Measurements from ENCODE around the gene RCOR2. TPM values are rescaled to one million over a fixed set of nuclear protein-coding genes. Genes with fewer than 3 reads are reported as not detected.
A peak's percentile ranks its signal among the peaks of the same experiment; 100 is the strongest.
"Not testable (repeated sequence)": the region's sequence is repeated elsewhere in the genome, so short reads cannot be mapped to it uniquely, and the experiment has no call there.

The RCOR2 gene
- total RNA-seq, 4 donors from 2014 or later = 0.40 to 0.45 (median 0.42) TPM; not detected in 1

DNA sequence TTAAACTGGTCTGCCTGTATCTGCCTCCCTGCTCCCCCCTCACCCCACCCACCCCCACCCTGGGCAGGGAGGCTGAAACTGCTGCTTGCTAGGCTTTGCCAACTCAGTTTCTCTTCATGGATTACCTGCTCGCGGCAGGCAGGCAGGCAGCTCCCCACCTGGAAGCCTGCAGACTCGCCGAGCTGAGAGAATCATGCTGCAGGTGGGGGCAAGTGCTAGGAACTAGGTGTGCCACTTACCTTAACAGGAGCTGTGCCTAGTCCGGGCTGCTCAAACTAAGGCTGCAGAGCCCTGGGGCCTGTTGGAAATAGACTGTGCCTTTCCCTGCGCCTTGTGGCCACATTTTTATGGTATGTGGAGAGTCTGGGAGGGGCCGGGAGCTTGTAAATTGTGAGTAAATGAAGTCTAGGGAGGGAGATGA lies 47.8 kb downstream of the RCOR2 start:
- Histone ChIP-seq H3K27me3 (no peaks in the 10 kb centered on the region), H3K4me3 (no peak overlapping the region), H3K36me3 (peaks cover 0 to 5% (median 0%) of the 10 kb centered on the region in 4 donors), H3K4me1 (peaks cover 83 to 94% (median 89%) of the 10 kb centered on the region in 4 donors), H3K9me3 (no peaks in the 10 kb centered on the region), H3K27ac (replicated peaks in 1 of 4) (peak overlapping the region in 2 of 4 donors; percentile 10 to 13)
- 90% methylated on average over 7 of the region's 7 CpGs for WGBS
- no peak for DNase-seq (ENCODE audit: extremely low spot score)
- TF ChIP-seq POLR2AphosphoS5 (IDR thresholded peaks at IDR 0.05) (no peak), POLR2A (IDR thresholded peaks at IDR 0.05; ENCODE audit: low read depth) (no peak), CTCF (IDR thresholded peaks at IDR 0.05) (no peak), EP300 (IDR thresholded peaks at IDR 0.05) (no peak)
- intact Hi-C loops (cut with DNase I) = no loop called here

DNA sequence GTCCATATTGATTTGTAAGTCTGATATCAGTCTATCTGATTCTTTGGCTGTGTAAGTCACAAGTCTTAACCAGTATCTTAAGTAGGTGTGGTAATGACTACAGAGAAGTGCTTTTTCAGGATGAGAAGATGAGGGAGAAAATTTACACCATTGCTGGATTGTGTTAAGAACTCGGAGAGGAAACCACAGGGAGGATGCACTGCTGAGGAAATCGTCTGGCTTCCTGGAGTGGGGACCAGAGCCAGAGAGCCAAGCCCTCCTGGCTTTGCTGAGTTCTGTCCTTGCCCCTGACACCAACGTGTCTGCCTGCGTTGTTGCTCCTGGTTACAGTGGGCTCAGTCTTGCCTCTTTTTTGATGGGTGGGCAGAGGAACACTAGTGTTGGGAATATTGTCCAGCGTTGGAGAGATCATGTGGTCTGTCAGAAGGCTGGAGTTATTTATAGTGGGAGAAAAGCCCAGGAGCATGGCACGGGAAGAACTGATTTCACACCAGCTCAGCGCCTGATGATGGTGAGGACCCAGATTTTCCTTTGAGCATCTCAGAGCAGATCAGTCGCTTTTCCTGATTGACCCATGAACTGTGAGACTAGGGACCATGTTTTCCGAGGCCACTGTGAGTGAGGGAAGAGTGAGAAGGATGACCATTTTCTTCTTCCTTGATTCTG lies 48.4 kb downstream of the RCOR2 start:
- Histone ChIP-seq H3K27ac (replicated peaks in 1 of 4) (peak overlapping the region in 2 of 4 donors; percentile 10 to 31), H3K36me3 (peaks cover 0 to 7% (median 1%) of the 10 kb centered on the region in 4 donors), H3K9me3 (no peaks in the 10 kb centered on the region), H3K4me1 (peaks cover 78 to 89% (median 83%) of the 10 kb centered on the region in 4 donors), H3K4me3 (no peak overlapping the region), H3K27me3 (no peaks in the 10 kb centered on the region)
- DNase-seq (ENCODE audit: extremely low spot score) = no peak
- no peak for TF ChIP-seq CTCF (IDR thresholded peaks at IDR 0.05)
- TF ChIP-seq EP300 (IDR thresholded peaks at IDR 0.05) = no peak
- TF ChIP-seq POLR2AphosphoS5 (IDR thresholded peaks at IDR 0.05) = no peak
- no peak for TF ChIP-seq POLR2A (IDR thresholded peaks at IDR 0.05; ENCODE audit: low read depth)
- intact Hi-C loops (cut with DNase I) = no loop called here
- 43% methylated on average over 9 of the region's 9 CpGs for WGBS

DNA sequence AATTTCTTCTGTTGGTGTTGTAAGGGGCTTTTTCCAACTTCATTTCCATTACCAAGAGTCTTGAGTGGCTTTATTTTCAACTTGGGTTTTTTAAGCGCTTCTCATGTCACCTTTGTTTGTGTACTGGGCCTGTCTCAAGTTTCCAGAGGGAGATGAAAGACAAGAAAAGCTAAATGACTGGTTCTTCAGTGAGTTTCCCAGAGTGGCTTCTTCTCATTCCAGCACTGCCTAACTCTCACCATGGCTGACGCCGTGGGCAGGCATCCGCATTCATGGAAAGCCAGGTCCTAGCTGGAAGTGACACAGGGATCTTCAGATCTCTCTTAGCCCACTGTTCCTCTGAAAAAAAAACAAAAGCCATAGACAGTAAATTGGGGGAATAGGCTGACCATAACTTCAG lies 49.5 kb downstream of the RCOR2 start:
- H3K4me1 ChIP-seq = peaks cover 68 to 81% (median 77%) of the 10 kb centered on the region in 4 donors
- 92% methylated on average over 4 of the region's 4 CpGs for WGBS
- no peak overlapping the region for H3K27ac ChIP-seq (replicated peaks in 1 of 4)
- DNase-seq (ENCODE audit: extremely low spot score) = no peak
- no peaks in the 10 kb centered on the region for H3K27me3 ChIP-seq
- intact Hi-C loops (cut with DNase I) = no loop called here
- TF ChIP-seq POLR2AphosphoS5 (IDR thresholded peaks at IDR 0.05) (no peak), CTCF (IDR thresholded peaks at IDR 0.05) (no peak), POLR2A (IDR thresholded peaks at IDR 0.05; ENCODE audit: low read depth) (no peak), EP300 (IDR thresholded peaks at IDR 0.05) (no peak)
- H3K9me3 ChIP-seq = no peaks in the 10 kb centered on the region
- H3K4me3 ChIP-seq = no peak overlapping the region
- H3K36me3 ChIP-seq = peaks cover 0 to 14% (median 8%) of the 10 kb centered on the region in 4 donors

DNA sequence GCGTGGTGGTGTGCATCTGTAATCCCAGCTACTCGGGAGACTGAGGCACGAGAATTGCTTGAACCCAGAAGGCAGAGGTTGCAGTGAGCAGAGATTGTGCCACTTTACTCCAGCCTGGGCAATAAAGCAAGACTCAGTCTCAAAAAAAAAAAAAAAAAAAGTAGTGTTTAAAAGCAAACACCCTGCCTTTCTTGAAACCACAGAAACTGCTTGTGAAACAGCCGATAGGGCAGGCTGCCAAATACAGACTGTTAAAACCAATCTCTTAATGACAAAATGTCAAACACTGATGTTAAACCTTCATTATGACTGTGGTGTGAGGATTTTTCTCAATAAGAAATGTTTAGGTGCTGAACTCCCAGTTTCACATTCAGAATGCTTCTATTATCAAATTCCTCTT lies 50.8 kb downstream of the RCOR2 start:
- intact Hi-C loops (cut with DNase I) = no loop called here
- Histone ChIP-seq H3K27me3 (no peaks in the 10 kb centered on the region), H3K4me3 (no peak overlapping the region), H3K4me1 (peaks cover 55 to 69% (median 64%) of the 10 kb centered on the region in 4 donors), H3K27ac (replicated peaks in 1 of 4) (no peak overlapping the region), H3K9me3 (no peaks in the 10 kb centered on the region), H3K36me3 (peaks cover 0 to 24% (median 16%) of the 10 kb centered on the region in 4 donors)
- WGBS = 54% methylated on average over 4 of the region's 4 CpGs
- no peak for DNase-seq (ENCODE audit: extremely low spot score)
- TF ChIP-seq EP300 (IDR thresholded peaks at IDR 0.05) = no peak
- TF ChIP-seq POLR2AphosphoS5 (IDR thresholded peaks at IDR 0.05) = no peak
- no peak for TF ChIP-seq POLR2A (IDR thresholded peaks at IDR 0.05; ENCODE audit: low read depth)
- TF ChIP-seq CTCF (IDR thresholded peaks at IDR 0.05) = no peak

DNA sequence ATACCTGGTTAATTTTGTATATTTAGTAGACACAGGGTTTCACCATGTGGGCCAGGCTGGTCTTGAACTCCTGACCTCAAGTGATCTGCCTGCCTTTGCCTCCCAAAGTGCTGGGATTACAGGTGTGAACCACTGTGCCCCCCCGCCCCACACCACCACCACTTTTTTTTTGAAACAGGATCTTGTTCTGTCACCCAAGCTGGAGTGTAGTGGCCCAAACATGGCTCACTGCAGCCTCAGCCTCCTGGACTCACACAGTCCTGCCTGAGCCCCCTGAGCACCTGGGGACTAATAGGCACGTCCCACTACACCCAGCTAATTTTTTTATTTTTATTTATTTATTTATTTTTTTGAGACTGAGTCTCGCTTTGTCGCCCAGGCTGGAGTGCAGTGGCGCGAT lies 53.3 kb downstream of the RCOR2 start:
- H3K9me3 ChIP-seq; H3K27ac ChIP-seq (replicated peaks in 1 of 4); DNase-seq (ENCODE audit: extremely low spot score); H3K4me3 ChIP-seq; H3K27me3 ChIP-seq; intact Hi-C loops (cut with DNase I): not testable (repeated sequence)
- H3K4me1 ChIP-seq = peaks cover 38 to 53% (median 47%) of the 10 kb centered on the region in 4 donors
- peaks cover 0 to 32% (median 16%) of the 10 kb centered on the region in 4 donors for H3K36me3 ChIP-seq
- 96% methylated on average over 6 of the region's 6 CpGs for WGBS

Measured in esophagus muscularis mucosa (tissue), 4 donors.